ENCODE measurements around the gene CLOCK. TPM values are rescaled to one million over a fixed set of nuclear protein-coding genes. Genes with fewer than 3 reads are reported as not detected.
A peak's percentile ranks its signal among the peaks of the same experiment; 100 is the strongest.

Gene CLOCK
- total RNA-seq, 2 donors from 2014 or later, result 19.5 to 25.4 TPM

DNA sequence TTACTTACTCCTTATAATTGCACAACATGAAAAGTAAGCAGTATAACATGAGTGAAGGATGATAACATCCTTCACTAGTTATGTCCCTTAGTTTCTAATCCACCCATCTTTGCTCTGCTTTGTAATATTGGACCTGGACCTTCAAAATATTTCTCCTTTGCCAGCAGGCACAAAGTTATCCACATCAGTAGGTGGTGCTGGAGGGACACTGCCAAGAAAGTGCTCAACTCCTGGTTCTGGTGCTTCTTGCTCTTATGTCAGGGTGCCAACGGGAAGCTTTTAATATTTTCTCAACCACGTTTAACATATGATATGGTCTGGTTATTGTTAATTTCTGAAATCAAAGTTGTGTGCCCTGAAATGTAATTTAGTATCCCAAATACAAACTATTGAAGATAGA, 101.9 kb downstream of the CLOCK start:
- Histone ChIP-seq H3K9me3 (no peaks in the 10 kb centered on the region), H3K4me1 (replicated peaks) (no peaks in the 10 kb centered on the region), H3K36me3 (no peaks in the 10 kb centered on the region), H3K27ac (no peak overlapping the region), H3K4me3 (no peak overlapping the region), H3K27me3 (replicated peaks; ENCODE audit: insufficient read depth) (no peaks in the 10 kb centered on the region)
- WGBS, result 32% methylated on average over 2 of the region's 2 CpGs
- DNase-seq (ENCODE audit: low spot score), result no peak
- intact Hi-C loops (cut with DNase I), result loop anchor here (10.0 kb wide), 1 partner anchor 100 kb away; the partner anchor contains the start of gene SRD5A3
- TF ChIP-seq, protein P1, sequence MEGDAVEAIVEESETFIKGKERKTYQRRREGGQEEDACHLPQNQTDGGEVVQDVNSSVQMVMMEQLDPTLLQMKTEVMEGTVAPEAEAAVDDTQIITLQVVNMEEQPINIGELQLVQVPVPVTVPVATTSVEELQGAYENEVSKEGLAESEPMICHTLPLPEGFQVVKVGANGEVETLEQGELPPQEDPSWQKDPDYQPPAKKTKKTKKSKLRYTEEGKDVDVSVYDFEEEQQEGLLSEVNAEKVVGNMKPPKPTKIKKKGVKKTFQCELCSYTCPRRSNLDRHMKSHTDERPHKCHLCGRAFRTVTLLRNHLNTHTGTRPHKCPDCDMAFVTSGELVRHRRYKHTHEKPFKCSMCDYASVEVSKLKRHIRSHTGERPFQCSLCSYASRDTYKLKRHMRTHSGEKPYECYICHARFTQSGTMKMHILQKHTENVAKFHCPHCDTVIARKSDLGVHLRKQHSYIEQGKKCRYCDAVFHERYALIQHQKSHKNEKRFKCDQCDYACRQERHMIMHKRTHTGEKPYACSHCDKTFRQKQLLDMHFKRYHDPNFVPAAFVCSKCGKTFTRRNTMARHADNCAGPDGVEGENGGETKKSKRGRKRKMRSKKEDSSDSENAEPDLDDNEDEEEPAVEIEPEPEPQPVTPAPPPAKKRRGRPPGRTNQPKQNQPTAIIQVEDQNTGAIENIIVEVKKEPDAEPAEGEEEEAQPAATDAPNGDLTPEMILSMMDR (IDR thresholded peaks at IDR 0.05), result peak in 1 of 4 experiments; percentile 29
- no peak for TF ChIP-seq POLR2A (IDR thresholded peaks at IDR 0.05)

DNA sequence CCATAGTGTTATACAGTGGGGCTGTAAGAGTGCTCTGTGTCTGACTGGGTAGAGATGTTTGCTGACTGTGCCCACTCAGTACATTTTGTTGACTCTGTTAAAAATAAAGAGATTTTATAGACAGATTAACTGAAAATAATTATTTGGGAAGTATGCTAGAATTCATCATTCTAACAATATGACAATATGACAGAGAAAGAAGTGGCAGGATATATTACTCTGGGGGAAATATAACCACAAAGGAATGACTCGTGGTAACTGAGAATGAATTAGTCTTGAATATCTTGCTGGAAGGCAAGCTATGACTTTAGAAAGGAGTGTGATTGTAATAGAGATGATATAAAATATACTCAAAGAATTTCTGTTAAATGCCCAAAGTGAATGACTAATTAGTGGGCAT, 104.2 kb downstream of the CLOCK start:
- Histone ChIP-seq H3K27me3 (replicated peaks; ENCODE audit: insufficient read depth) (no peaks in the 10 kb centered on the region), H3K27ac (no peak overlapping the region), H3K36me3 (no peaks in the 10 kb centered on the region), H3K9me3 (no peaks in the 10 kb centered on the region), H3K4me3 (no peak overlapping the region), H3K4me1 (replicated peaks) (no peaks in the 10 kb centered on the region)
- intact Hi-C loops (cut with DNase I), result loop anchor here (10.0 kb wide), 1 partner anchor 98 kb away; the partner anchor contains the start of gene SRD5A3
- WGBS, result 88% methylated on average over 1 of the region's 1 CpG
- no peak for DNase-seq (ENCODE audit: low spot score)
- TF ChIP-seq POLR2A (IDR thresholded peaks at IDR 0.05) (no peak), POLR2AphosphoS5 (IDR thresholded peaks at IDR 0.05) (no peak)
- TF ChIP-seq, protein P1 (IDR thresholded peaks at IDR 0.05), result no peak

DNA sequence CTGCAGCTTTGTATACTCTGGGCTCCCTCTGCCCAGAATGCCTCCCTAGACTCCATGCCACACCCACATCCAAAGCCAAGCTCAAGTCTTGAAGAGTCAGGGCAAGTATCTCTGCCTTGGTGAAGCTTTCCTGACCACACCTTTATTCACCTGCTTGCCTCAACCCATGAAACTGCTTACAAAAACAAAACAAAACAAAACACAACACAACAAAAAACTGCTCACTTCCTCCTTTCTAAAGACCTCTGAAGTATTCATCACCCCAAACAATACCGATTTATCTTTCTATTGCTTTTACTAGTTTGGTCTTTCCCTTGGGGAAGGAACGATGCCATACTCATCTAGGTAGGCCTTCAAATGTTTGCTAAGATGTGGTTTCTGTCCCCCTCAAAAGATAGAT, 105.9 kb downstream of the CLOCK start:
- intact Hi-C loops (cut with DNase I), result loop anchor here (10.0 kb wide), 1 partner anchor 96 kb away; the partner anchor contains the start of gene SRD5A3
- Histone ChIP-seq H3K4me1 (replicated peaks) (no peaks in the 10 kb centered on the region), H3K27ac (no peak overlapping the region), H3K4me3 (no peak overlapping the region), H3K36me3 (no peaks in the 10 kb centered on the region), H3K27me3 (replicated peaks; ENCODE audit: insufficient read depth) (no peaks in the 10 kb centered on the region), H3K9me3 (no peaks in the 10 kb centered on the region)
- 97% methylated on average over 2 of the region's 2 CpGs for WGBS
- no peak for TF ChIP-seq POLR2A (IDR thresholded peaks at IDR 0.05)
- TF ChIP-seq POLR2AphosphoS5 (IDR thresholded peaks at IDR 0.05), result no peak
- TF ChIP-seq, protein P1 (IDR thresholded peaks at IDR 0.05), result no peak
- no peak for DNase-seq (ENCODE audit: low spot score)

DNA sequence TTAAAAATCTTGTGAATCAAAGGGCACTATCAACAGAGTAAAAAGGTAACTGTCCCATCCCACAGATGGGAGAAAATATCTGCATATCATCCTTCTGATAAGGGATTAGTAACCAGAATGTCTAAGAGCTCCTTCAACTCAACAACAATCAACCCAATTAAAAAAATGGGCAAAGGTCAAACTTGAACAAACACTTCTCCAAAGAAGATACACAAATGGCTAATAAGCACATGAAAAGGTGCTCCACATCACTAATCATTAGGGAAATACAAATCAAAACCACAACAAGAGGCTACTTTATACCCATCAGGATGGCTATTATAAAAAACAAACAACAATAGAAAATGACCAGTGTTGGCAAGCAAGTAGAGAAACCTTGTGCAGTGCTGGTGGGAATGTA, 107.7 kb downstream of the CLOCK start:
- Histone ChIP-seq H3K4me1 (replicated peaks) (no peaks in the 10 kb centered on the region), H3K4me3 (no peak overlapping the region), H3K27ac (peak overlapping the region in 1 of 2 donors; percentile 11), H3K27me3 (replicated peaks; ENCODE audit: insufficient read depth) (no peaks in the 10 kb centered on the region), H3K9me3 (no peaks in the 10 kb centered on the region), H3K36me3 (no peaks in the 10 kb centered on the region)
- DNase-seq (ENCODE audit: low spot score), result no peak
- TF ChIP-seq, protein P1 (IDR thresholded peaks at IDR 0.05), result no peak
- no peak for TF ChIP-seq POLR2A (IDR thresholded peaks at IDR 0.05)
- TF ChIP-seq POLR2AphosphoS5 (IDR thresholded peaks at IDR 0.05), result no peak
- intact Hi-C loops (cut with DNase I), result no loop called here

DNA sequence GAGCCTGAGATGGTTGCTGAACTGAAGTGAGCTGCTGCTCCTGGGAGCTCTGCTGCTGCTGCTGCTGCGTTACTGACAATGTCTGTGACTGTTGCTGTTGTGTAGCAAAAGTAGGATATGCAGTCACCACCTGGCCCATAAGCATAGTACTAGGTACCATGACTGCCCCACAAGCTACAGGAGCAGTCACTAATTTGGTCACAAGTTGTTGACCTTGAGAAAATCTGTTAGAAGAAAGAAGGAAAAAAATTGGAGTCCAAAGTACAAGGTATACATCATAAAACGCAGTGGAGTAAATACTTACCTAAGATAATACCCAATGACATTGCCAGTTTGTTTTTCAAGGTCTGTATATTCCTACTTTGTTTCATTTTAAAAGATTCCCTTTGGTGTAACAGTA, 108.4 kb downstream of the CLOCK start:
- DNase-seq (ENCODE audit: low spot score), result peak; percentile 9
- TF ChIP-seq, protein P1 (IDR thresholded peaks at IDR 0.05), result no peak
- TF ChIP-seq POLR2A (IDR thresholded peaks at IDR 0.05) (no peak), POLR2AphosphoS5 (IDR thresholded peaks at IDR 0.05) (no peak)
- H3K27me3 ChIP-seq (replicated peaks; ENCODE audit: insufficient read depth), result no peaks in the 10 kb centered on the region
- intact Hi-C loops (cut with DNase I), result no loop called here
- H3K9me3 ChIP-seq, result no peaks in the 10 kb centered on the region
- no peak overlapping the region for H3K4me3 ChIP-seq
- H3K36me3 ChIP-seq, result no peaks in the 10 kb centered on the region
- 78% methylated on average over 2 of the region's 2 CpGs for WGBS
- H3K4me1 ChIP-seq (replicated peaks), result no peaks in the 10 kb centered on the region
- H3K27ac ChIP-seq, result peak overlapping the region; percentile 27 to 55

Measured in prostate gland (tissue), 2 donors.